Skeletal muscle cell (primary cell): ENCODE data around the gene TNNT2.

ENCODE experiments used
- DNase-seq: peaks from one replicate; pipeline ENCODE4 v3.0.0-alpha.2; 2010; ENCODE audit warnings: low read depth
- H3K4me3 ChIP-seq: 2 replicates; pipeline ENCODE4 v1.5.1; 2011; ENCODE audit warnings: low read depth, mild to moderate bottlenecking, control low read depth, low read length, moderate library complexity

Gene TNNT2

GRCh38 chr1:201404722-201405483 is 27.4 kb upstream of the TNNT2 start:
- H3K4me3 ChIP-seq: no peak overlapping the region
- DNase-seq: no peak

- DNase-seq: no peak
Measured at GRCh38 chr1:201404055-201404454, 26.6 kb upstream of the TNNT2 start.

GRCh38 chr1:201403359-201403758 is 25.9 kb upstream of the TNNT2 start:
- DNase-seq: no peak
- no peak overlapping the region for H3K4me3 ChIP-seq

More at GRCh38 chr1:201404055-201404454, 26.6 kb upstream of the TNNT2 start:
- H3K4me3 ChIP-seq: no peak overlapping the region

- no peak for DNase-seq
- H3K4me3 ChIP-seq: no peak overlapping the region
Measured at GRCh38 chr1:201401700-201402099, 24.2 kb upstream of the TNNT2 start.

GRCh38 chr1:201400852-201401230 is 23.4 kb upstream of the TNNT2 start:
- H3K4me3 ChIP-seq: no peak overlapping the region
- no peak for DNase-seq

- no peak for DNase-seq
- H3K4me3 ChIP-seq: no peak overlapping the region
Measured at GRCh38 chr1:201400212-201400851, 22.9 kb upstream of the TNNT2 start.

GRCh38 chr1:201399352-201400126 is 22.1 kb upstream of the TNNT2 start:
- no peak overlapping the region for H3K4me3 ChIP-seq
- no peak for DNase-seq

GRCh38 chr1:201399018-201399351 is 21.5 kb upstream of the TNNT2 start, which contains the start of gene LAD1:
Gene LAD1, minus strand, starts transcription at chr1:201399324. Its CDS starts 18 bp downstream, at chr1:201399306.
- DNase-seq: no peak
- no peak within 1 kb of the TSS for H3K4me3 ChIP-seq

- no peak overlapping the region for H3K4me3 ChIP-seq
- DNase-seq: no peak
Measured at GRCh38 chr1:201397675-201398074, 20.2 kb upstream of the TNNT2 start.

- peak; percentile 54 for DNase-seq
- H3K4me3 ChIP-seq: no peak overlapping the region
Measured at GRCh38 chr1:201396861-201397464, 19.5 kb upstream of the TNNT2 start.

- peak; percentile 22 for DNase-seq
- H3K4me3 ChIP-seq: no peak overlapping the region
Measured at GRCh38 chr1:201395936-201396335, 18.5 kb upstream of the TNNT2 start.

GRCh38 chr1:201394591-201394990 is 17.1 kb upstream of the TNNT2 start:
- H3K4me3 ChIP-seq: no peak overlapping the region
- DNase-seq: no peak

- H3K4me3 ChIP-seq: no peak overlapping the region
- DNase-seq: no peak
Measured at GRCh38 chr1:201393076-201393475, 15.6 kb upstream of the TNNT2 start.

GRCh38 chr1:201391651-201392511 is 14.4 kb upstream of the TNNT2 start:
- no peak overlapping the region for H3K4me3 ChIP-seq
- no peak for DNase-seq

- DNase-seq: no peak
Measured at GRCh38 chr1:201391225-201391624, 13.7 kb upstream of the TNNT2 start.

GRCh38 chr1:201389051-201389450 is 11.6 kb upstream of the TNNT2 start:
- no peak for DNase-seq
- H3K4me3 ChIP-seq: no peak overlapping the region

More at GRCh38 chr1:201391225-201391624, 13.7 kb upstream of the TNNT2 start:
- H3K4me3 ChIP-seq: no peak overlapping the region

GRCh38 chr1:201386208-201386607 is 8.7 kb upstream of the TNNT2 start:
- no peak for DNase-seq
- H3K4me3 ChIP-seq: no peak overlapping the region

GRCh38 chr1:201385299-201385891 is 7.9 kb upstream of the TNNT2 start:
- no peak for DNase-seq
- no peak overlapping the region for H3K4me3 ChIP-seq

- no peak overlapping the region for H3K4me3 ChIP-seq
Measured at GRCh38 chr1:201384406-201384782, 6.9 kb upstream of the TNNT2 start.

More at GRCh38 chr1:201384406-201384782, 6.9 kb upstream of the TNNT2 start:
- no peak for DNase-seq
